Activated CD4-positive, alpha-beta T cell treated with anti-CD3 and anti-CD28 coated beads, Interleukin-2, amount 50 U/mL, for 48 hours (primary cell): ENCODE measurements around the gene ALKBH1.
"Not testable (repeated sequence)": the region's sequence is repeated elsewhere in the genome, so short reads cannot be mapped to it uniquely, and the experiment has no call there.

Source experiments
- DNase-seq, 2 experiments: peaks; one replicate each; pipeline ENCODE4 v3.0.0-alpha.2; 2020

ALKBH1 gene

DNA sequence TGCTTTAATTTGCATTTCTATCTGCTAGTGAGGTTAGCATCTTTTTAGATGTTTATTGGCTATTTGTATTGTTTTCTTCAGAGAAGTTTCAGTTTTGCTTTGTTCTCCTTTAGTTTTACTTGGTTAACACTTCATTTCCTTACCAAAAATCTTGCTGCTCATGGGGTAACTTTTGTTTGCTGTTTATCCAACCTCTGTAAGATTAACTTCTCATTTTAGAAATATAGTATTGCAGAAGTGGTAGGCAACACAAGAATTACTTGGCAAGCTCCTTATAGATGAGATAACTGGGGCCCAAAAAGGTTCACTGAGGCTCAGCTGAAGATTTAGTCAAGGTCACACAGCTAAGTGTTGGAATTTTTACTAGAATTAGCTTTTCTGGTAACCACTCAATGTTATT, 40.5 kb downstream of the ALKBH1 start:
- DNase-seq: no peak

DNA sequence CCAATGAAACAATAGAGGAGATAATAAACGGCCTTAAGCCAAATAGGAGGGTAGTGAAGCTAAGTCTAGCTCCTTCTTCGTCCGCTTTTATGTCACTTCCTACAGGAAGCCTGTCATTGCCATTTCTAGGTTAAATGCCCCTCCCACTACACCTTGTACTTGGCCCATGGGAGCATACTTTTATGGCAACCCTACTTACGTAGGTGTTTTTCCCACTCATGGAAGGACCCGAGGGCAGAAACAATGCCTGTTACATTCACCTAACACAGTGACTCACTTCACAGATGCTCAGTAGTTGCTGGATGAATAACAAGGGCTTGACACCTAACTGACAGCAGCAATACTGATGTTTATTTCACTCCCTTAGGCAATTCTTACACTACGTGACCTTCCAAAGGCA, 44.5 kb downstream of the ALKBH1 start:
- no peak for DNase-seq

GRCh38 chr14:77661562-77661961, 46.3 kb downstream of the ALKBH1 start:
- DNase-seq: not testable (repeated sequence)

DNA sequence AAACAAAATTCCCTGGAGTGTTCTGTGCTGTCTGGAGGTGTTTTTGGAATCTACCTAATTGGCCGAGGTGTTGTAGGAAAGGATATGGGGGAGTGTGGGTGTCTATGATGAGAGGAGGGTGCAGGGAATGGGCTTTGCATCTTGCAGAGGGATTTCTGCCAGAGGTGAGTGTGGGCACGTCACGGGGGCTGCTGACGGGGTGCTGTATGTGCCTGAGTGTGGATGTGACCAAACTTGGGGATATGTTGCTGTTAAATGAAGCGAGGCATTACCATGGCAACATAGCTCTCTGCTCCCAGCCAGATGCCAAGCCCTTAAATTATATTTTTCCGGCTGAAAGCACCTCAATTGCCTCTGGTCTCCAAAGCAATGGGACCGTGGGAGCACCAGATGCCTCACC, 47.1 kb downstream of the ALKBH1 start:
- no peak for DNase-seq

DNA sequence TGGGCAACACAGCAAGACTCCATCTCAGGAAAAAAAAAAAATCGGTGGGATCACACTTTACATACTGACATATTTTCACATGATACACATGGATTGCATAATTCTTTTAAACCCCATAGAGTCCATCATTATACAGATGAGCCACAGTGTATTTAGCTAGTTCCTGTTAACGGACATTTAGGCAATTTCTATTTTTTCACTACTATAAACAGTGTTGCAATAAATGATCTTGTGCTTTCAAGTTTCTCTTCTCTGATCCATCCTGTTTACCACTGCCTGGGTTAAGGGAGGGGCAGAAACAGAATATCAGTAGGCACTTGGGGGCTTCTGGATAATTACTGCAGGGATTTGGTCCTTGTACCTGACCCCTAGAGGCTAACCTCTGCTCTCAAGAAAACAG, 48.0 kb downstream of the ALKBH1 start:
- no peak for DNase-seq

GRCh38 chr14:77657280-77657679, 50.5 kb downstream of the ALKBH1 start:
- no peak for DNase-seq

GRCh38 chr14:77654001-77654441, 53.8 kb downstream of the ALKBH1 start:
- DNase-seq: no peak

DNA sequence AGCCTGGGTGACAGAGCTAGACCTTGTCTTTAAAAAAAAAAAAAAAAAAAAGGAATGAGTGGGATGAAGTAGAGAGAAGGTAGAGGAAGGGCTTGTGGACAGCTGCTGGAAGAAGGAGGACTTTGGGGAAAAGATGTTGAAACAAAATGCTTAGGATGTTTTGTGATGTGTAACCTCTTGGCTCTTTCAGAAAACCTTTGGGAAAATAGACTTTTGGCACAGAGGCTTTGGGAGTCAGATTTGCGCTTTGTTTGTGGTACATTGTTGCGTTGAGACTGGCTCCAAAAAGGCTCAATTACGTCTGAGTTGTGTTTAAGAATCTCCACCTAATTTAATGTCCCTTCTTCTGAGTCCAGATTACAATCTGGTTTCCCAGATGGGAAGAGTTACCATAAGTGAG, 58.5 kb downstream of the ALKBH1 start:
- DNase-seq: no peak

DNA sequence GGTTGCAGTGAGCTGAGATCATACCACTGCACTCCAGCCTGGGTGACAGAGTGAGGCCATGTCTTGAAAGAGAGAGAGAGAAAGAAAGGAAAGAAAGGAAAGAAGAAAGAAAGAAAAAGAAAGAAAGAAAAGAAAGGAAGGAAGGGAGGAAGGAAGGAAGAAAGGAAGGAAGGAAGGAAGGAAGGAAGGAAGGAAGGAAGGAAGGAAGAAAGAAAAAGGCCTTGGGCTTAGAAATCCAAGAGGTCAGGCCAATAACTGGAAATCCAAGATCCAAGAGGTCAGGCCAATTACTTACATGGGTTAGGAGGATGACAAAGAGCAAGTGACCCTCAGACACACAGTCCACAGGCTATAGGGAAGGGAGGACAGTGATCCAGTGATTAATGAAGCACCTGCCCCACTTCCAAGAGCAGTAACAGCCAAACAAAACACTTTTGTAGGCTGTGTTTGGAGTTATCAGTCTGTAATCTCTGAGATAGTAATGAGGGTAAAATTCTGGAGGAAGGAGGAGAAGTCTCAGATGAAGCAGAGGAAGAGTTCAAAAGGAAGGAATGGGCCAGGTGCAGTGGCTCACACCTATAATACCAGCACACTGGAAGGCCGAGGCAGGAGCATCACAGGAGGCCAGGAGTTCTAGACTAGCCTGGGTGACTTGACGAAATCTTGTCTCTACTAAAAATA, 59.2 kb downstream of the ALKBH1 start:
- no peak for DNase-seq

DNA sequence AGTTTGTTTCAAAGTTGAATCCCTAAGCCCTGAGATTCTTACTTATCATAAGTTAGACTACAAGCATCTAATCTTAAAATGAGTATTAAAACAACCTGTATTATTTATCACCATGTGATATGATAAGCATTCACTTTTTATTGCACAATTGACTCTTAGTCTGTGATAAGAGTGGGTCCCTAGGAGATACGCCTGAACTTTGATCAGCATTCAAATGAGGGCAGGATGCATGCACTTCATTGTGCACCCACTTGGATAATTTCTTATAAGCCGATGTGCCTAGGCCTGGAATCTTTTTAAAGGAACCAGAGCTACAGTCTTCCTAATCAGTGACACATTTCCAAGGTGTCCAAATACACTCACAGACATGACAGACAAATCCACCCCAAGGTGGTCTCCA, 60.0 kb downstream of the ALKBH1 start:
- DNase-seq: no peak

DNA sequence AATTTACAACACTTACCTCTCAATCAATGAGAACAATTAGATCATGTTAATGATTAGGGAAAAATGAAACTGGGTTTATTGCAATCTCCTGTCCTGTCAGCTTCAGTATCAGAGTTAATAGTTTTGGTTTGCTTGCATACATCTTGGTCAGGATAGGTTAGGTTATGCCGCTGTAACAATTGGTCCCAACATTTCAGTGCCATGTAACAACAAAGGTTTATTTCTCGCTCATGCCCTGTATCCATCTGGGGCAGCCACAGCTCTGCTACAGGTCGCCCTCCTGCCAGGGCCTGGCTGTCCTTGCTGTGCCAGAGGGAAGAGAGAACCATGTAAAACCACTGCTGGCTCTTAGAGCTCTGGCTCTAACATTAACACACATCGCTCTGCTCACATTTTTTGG, 60.9 kb downstream of the ALKBH1 start:
- no peak for DNase-seq

DNA sequence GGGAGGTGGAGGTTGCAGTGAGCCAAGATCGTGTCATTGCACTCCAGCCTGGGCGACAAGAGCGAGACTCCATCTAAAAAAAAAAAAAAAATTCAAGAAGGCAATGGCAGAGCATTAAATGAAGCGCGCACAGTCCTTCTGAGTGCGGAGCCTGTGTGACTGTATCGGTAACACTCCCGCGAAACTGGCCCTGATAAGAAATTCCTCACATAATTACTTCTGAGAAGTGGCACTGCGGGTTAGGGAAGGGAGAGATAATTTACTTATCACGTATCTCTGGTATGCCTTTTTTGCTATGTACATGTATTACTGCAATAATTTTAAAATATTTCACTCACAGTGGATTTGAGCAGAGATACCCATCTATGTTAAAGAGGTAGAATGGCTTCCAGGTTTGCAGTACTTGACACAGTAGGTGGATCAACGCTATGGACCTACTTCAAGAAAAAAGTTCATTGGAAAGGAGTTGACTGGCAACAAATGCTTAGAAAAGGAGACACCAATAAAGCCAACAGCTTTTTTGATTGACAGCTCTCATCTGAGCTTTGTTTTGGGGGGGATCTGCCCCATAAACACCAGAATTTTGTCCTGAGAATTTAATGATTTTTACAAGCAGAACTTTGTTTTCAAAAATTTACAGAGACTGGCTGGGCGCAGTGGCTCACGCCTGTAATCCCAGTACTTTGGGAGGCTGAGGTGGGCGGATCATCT, 62.1 kb downstream of the ALKBH1 start:
- DNase-seq: no peak

DNA sequence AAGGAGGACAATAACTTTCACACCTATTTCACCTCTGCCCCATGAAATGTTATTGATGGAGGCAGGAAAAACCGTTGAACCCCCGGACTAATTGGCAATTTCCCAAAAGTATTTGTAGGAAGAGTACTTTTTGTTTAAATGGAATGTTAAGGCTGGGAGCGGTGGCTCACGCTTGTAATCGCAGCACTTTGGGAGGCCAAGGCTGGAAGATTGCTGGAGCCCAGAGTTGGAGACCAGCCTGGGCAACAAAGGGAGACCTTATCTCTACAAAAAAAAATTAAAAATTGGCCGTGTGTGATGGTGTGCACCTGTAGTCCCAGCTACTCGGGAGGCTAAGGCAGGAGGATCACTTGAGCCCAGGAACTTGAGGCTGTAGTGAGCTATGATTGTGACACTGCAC, 65.4 kb downstream of the ALKBH1 start:
- no peak for DNase-seq

- DNase-seq: peak; percentile 74 to 80
These were observed 66.1 kb downstream of the ALKBH1 start for GRCh38 chr14:77641534-77642341.

GRCh38 chr14:77640756-77641533, 66.9 kb downstream of the ALKBH1 start:
- no peak for DNase-seq

DNA sequence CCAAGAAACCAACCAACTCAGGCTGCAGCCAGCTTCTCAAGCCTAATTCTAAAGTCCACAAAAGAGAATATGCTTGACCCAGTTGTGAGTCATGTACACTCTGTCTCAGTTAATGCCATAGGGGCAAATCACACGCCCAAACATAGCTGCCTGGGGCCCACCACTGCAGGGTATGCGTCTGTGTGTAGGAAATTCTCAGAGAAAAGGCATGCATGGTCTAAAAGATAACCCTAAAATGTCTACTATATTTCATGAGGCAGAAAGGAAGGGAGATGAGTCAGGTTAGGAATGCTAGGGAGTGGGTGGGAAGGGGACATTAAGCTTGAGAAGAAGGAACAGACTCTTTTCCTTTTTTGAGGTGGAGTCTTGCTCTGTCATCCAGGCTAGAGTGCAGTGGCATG, 69.1 kb downstream of the ALKBH1 start:
- no peak for DNase-seq

DNA sequence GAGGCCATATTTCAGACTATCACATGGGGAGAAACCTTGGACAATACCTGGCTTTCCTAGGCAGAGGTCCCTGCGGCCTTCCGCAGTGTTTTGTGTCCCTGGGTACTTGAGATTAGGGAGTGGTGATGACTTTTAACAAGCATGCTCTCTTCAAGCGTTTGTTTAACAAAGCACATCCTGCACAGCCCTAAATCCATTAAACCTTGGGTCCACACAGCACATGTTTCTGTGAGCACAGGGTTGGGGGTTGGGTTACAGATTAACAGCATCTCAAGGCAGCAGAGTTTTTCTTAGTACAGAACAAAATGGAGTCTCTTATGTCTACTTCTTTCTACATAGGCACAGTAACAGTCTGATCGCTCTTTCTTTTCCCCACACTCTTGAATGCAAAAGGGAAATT, 72.0 kb downstream of the ALKBH1 start:
- not testable (repeated sequence) for DNase-seq

- DNase-seq: not testable (repeated sequence)
These were observed 72.4 kb downstream of the ALKBH1 start for GRCh38 chr14:77635466-77635865.

- no peak for DNase-seq
These were observed 77.7 kb downstream of the ALKBH1 start for GRCh38 chr14:77630111-77630510.

DNA sequence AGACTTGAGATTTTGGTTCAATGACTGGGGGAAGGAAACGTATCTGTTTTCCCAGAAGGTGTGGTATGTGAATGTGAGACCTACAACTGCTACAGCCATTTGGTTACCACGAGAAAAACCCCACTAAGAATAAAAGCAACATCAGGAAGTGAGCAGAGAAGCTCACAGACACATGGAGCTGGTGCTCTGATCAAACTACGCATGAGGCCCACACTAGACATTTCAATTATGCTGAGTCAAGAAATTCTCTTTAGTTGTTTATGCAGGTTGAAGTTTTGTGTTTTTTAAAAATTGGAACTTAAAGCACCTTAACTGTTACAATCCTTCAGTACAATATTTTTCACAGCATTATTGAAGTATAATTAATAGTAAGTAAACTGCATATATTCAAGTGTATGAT, 82.5 kb downstream of the ALKBH1 start:
- DNase-seq: no peak

GRCh38 chr14:77623201-77623600, 84.6 kb downstream of the ALKBH1 start:
- DNase-seq: no peak
